DOHH2 (cell line): ENCODE results near the gene ERFE.

Experiments used
- H3F3A ChIP-seq: fragments of 200-600 bp; sonication (generic), shearing (Covaris generic); 2 replicates; pipeline ENCODE4 v1.6.0; 2016; ENCODE audit warnings: antibody characterized with exemption, mild to moderate bottlenecking; ENCODE audit not compliant: control insufficient read depth, insufficient read depth
- H3K27ac ChIP-seq: fragments of 200-600 bp; sonication (generic); 2 replicates; pipeline ENCODE4 v1.5.1; 2014; ENCODE audit warnings: low read depth, mild to moderate bottlenecking, low read length, moderate library complexity
- H3K27me3 ChIP-seq: fragments of 200-600 bp; sonication (generic); 2 replicates; pipeline ENCODE4 v1.6.1; 2014; ENCODE audit warnings: mild to moderate bottlenecking, low read length, mixed read lengths; ENCODE audit not compliant: control insufficient read depth
- H3K36me3 ChIP-seq: fragments of 200-600 bp; sonication (generic); 2 replicates; pipeline ENCODE4 v1.6.1; 2014; ENCODE audit warnings: mild to moderate bottlenecking, low read length, moderate library complexity, mixed read lengths; ENCODE audit not compliant: control insufficient read depth
- H3K4me1 ChIP-seq: fragments of 200-600 bp; sonication (generic); 2 replicates; pipeline ENCODE4 v1.6.1; 2014; ENCODE audit warnings: mild to moderate bottlenecking, low read length, mixed read lengths; ENCODE audit not compliant: control insufficient read depth
- H3K4me2 ChIP-seq: fragments of 200-600 bp; sonication (generic); 2 replicates; pipeline ENCODE4 v1.6.0; 2014; ENCODE audit warnings: mild to moderate bottlenecking, low read length, moderate library complexity
- H3K4me3 ChIP-seq: fragments of 200-600 bp; sonication (generic); 2 replicates; pipeline ENCODE4 v1.5.1; 2014; ENCODE audit warnings: mild to moderate bottlenecking, low read length, mixed read lengths
- H3K79me2 ChIP-seq: fragments of 200-600 bp; sonication (generic); 2 replicates; pipeline ENCODE4 v1.6.1; 2014; ENCODE audit warnings: mild to moderate bottlenecking, low read length, mixed read lengths; ENCODE audit not compliant: control insufficient read depth
- H3K9me2 ChIP-seq: fragments of 200-600 bp; sonication (generic); replicated peaks from 2 replicates; pipeline ENCODE4 v1.6.1; 2014; ENCODE audit warnings: mild to moderate bottlenecking, low read length, mixed read lengths; ENCODE audit not compliant: control insufficient read depth
- H3K9me3 ChIP-seq: fragments of 200-600 bp; sonication (generic); 2 replicates; pipeline ENCODE4 v1.6.1; 2014; ENCODE audit warnings: antibody characterized with exemption, low read length, mixed read lengths; ENCODE audit not compliant: control insufficient read depth, insufficient read depth
- H4K20me1 ChIP-seq: fragments of 200-600 bp; sonication (generic); 2 replicates; pipeline ENCODE4 v1.6.0; 2014; ENCODE audit warnings: low read depth, mild to moderate bottlenecking, antibody characterized with exemption, low read length, moderate library complexity; ENCODE audit not compliant: control insufficient read depth, insufficient read depth
- EZH2phosphoT487 ChIP-seq: fragments of 200-600 bp; sonication (generic); IDR thresholded peaks from 2 replicates; pipeline ENCODE4 v1.6.1; 2017; ENCODE audit warnings: borderline replicate concordance, mild to moderate bottlenecking, antibody characterized with exemption, low read length, moderate library complexity, mixed read lengths
- TF ChIP-seq, protein P1 (sequence below): fragments of 200-600 bp; sonication (generic); IDR thresholded peaks from one replicate; pipeline ENCODE4 v1.5.1; 2014; ENCODE audit warnings: antibody characterized with exemption, mild to moderate bottlenecking, low read depth, low read length; ENCODE audit not compliant: poor library complexity, severe bottlenecking

The ERFE gene

DNA sequence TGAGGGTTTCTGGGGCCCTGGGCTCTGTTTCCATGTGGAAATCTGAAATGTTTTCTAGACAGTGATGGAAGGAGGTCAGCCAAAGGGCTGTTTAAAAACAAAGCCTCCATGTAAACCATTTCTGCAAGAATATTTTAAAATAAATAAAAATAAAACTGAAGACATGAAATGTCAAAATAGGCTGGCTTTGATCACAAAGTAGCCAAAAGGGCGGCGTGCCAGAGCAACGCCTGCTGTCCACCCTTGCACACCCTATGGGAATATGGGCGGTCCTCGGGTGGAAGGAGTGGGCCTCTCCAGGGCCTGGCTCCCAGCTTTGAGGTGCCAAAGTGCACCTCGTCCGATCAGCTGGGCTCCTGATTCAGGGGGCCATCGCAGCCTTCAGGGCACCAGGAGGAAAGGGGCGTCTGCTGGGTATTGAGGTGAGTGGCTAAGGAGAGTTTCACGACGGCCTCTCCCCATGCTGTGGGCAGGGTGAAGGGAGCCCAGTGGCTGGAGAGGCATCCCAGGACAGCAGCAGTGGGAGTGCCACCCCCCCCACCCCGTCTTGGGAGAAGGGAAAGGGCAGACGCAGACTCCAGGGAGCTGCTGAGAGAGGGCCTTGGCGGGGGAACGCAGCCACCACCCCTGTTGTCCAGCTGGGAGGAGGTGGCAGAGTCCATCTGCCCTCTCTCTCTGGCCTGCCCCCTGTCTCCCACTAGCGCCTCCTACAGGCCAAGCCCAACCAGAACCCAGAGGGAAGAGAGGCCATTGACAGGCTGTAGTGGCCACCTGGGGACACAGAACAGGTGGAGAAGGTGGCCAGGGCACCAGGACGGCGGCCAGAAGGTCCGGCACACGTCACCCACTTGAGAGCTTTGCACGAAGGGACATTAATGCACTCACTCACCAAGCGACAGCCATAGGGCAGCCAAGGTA, 5.7 kb upstream of the ERFE start:
- H3K4me1 ChIP-seq = no peaks in the 10 kb centered on the region
- TF ChIP-seq EZH2phosphoT487 = no peak
- TF ChIP-seq, protein P1, sequence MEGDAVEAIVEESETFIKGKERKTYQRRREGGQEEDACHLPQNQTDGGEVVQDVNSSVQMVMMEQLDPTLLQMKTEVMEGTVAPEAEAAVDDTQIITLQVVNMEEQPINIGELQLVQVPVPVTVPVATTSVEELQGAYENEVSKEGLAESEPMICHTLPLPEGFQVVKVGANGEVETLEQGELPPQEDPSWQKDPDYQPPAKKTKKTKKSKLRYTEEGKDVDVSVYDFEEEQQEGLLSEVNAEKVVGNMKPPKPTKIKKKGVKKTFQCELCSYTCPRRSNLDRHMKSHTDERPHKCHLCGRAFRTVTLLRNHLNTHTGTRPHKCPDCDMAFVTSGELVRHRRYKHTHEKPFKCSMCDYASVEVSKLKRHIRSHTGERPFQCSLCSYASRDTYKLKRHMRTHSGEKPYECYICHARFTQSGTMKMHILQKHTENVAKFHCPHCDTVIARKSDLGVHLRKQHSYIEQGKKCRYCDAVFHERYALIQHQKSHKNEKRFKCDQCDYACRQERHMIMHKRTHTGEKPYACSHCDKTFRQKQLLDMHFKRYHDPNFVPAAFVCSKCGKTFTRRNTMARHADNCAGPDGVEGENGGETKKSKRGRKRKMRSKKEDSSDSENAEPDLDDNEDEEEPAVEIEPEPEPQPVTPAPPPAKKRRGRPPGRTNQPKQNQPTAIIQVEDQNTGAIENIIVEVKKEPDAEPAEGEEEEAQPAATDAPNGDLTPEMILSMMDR = peak; percentile 57

DNA sequence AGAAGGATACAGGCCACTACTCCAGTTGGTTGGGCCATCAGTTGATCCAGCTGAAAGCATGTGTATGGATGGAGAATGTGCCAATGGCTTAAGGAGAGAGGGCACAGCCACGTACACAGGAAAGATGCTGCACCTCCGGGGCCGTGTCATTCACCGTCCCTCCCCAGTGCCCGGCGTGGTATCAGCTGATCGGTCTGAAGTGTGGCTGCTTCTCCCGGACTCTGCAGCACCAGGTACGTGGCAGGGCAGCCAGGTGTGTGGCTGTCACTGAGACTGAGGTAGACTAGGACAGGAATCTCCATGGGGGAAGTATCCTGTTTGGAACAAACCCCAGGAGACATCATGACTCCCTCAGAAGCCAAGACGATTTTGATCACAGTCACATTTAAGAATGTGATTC, 4.2 kb upstream of the ERFE start:
- H3K9me3 ChIP-seq = no peaks in the 10 kb centered on the region; the same call in 1 of the 2 replicates
- TF ChIP-seq, protein P1 = no peak
- no peak for TF ChIP-seq EZH2phosphoT487
- no peaks in the 10 kb centered on the region for H4K20me1 ChIP-seq
- no peak overlapping the region for H3K27ac ChIP-seq
- no peaks in the 10 kb centered on the region for H3F3A ChIP-seq
- H3K4me2 ChIP-seq = no peak overlapping the region
- H3K79me2 ChIP-seq = no peaks in the 10 kb centered on the region
- no peaks in the 10 kb centered on the region for H3K36me3 ChIP-seq
- H3K9me2 ChIP-seq = no peaks in the 10 kb centered on the region
- H3K27me3 ChIP-seq = peaks cover 2% of the 10 kb centered on the region
- H3K4me3 ChIP-seq = no peak overlapping the region
- peaks cover 5% of the 10 kb centered on the region for H3K4me1 ChIP-seq

More for the DNA sequence above, 5.7 kb upstream of the ERFE start:
- no peaks in the 10 kb centered on the region for H3K79me2 ChIP-seq
- H3K9me3 ChIP-seq = no peaks in the 10 kb centered on the region; the same call in 1 of the 2 replicates
- H3F3A ChIP-seq = no peaks in the 10 kb centered on the region
- H3K4me2 ChIP-seq = no peak overlapping the region
- H4K20me1 ChIP-seq = no peaks in the 10 kb centered on the region
- H3K36me3 ChIP-seq = no peaks in the 10 kb centered on the region
- H3K4me3 ChIP-seq = no peak overlapping the region
- H3K9me2 ChIP-seq = no peaks in the 10 kb centered on the region
- H3K27ac ChIP-seq = no peak overlapping the region
- no peaks in the 10 kb centered on the region for H3K27me3 ChIP-seq

DNA sequence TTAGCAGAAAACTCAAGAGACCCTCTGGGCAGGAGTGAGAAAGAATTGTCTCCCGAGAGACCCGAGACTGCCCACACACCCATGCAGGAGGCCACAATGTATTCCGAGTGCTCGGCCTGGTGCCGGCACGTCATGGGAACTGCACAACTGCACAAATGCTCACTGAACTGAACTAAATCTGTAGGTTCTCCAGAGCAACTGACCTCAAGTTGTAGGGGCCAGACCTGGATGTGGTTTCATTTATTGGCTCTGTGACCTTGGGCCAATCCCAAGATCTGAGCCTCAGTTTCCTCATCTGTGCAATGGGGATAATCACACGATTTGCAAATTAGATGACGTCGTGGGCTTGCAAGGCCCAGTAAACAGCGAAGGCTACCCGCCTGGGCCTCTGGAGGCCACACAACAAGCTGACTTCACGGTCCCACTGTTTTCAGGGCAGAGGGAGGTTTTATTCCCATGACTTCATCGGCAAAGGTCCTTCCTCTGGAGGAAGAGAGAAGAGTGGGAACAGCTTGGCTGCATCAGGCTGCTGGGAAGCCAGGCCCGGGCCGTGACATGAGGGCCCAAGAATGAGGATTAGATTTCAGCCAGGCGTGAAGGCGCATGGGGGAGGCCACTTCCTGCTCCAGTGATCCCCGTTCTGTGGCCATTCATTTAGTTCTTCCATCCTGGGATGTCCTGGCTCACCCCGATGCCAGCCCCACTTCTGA, 3.6 kb upstream of the ERFE start:
- H3K4me2 ChIP-seq = no peak overlapping the region
- H3K9me3 ChIP-seq = no peaks in the 10 kb centered on the region; the same call in 1 of the 2 replicates
- no peaks in the 10 kb centered on the region for H3K36me3 ChIP-seq
- H3K4me3 ChIP-seq = no peak overlapping the region
- TF ChIP-seq, protein P1 = no peak
- no peak for TF ChIP-seq EZH2phosphoT487
- peaks cover 6% of the 10 kb centered on the region for H3K27me3 ChIP-seq
- H3K9me2 ChIP-seq = no peaks in the 10 kb centered on the region
- H3K27ac ChIP-seq = no peak overlapping the region
- H3K4me1 ChIP-seq = peaks cover 11% of the 10 kb centered on the region
- no peaks in the 10 kb centered on the region for H3K79me2 ChIP-seq
- H4K20me1 ChIP-seq = no peaks in the 10 kb centered on the region
- no peaks in the 10 kb centered on the region for H3F3A ChIP-seq
